Left lung (tissue), 10 donors: ENCODE data around the gene ZCCHC2. TPM values are rescaled to one million over a fixed set of nuclear protein-coding genes. Genes with fewer than 3 reads are reported as not detected.

ENCODE experiments used
- ATAC-seq: fragments of 200-7000 bp; cut with Tn5 transposase; one replicate; pipeline ENCODE4 v1.9.1; 2020; ENCODE audit warnings: moderate library complexity
- DNase-seq, 4 donors: peaks; one replicate each; pipeline ENCODE4 v3.0.0-alpha.2; 2013 to 2020
- H3K27ac ChIP-seq, 2 donors: fragments of 200-600 bp; sonication (generic) in 1 of 2; one replicate each; pipeline versions ENCODE4 v1.5.0 to v1.8.0; 2020 to 2021
- H3K27me3 ChIP-seq, 2 donors: fragments of 200-600 bp; sonication (generic) in 1 of 2; one replicate each; pipeline versions ENCODE4 v1.5.0 to v1.8.0; 2020 to 2021
- H3K36me3 ChIP-seq, 2 donors: fragments of 200-600 bp; sonication (generic) in 1 of 2; one replicate each; pipeline versions ENCODE4 v1.5.0 to v1.8.0; 2020 to 2021
- H3K4me1 ChIP-seq, 2 donors: fragments of 200-600 bp; one replicate each; pipeline ENCODE4 v1.8.0; 2021
- H3K4me3 ChIP-seq, 2 donors: fragments of 200-600 bp; sonication (generic) in 1 of 2; one replicate each; pipeline versions ENCODE4 v1.5.0 to v1.8.0; 2020 to 2021; ENCODE audit warnings: mild to moderate bottlenecking in 1 of 2
- H3K9me3 ChIP-seq, 2 donors: fragments of 200-600 bp; sonication (generic) in 1 of 2; one replicate each; pipeline versions ENCODE4 v1.5.0 to v1.8.0; 2020 to 2021
- intact Hi-C, 2 donors: fragments of 100-400 bp; cut with DNase I; formaldehyde crosslinking; loops; one replicate each; pipeline versions ENCODE4 v1.11.2 to v1.14.2; 2022
- polyA plus RNA-seq, 6 donors: library from polyadenylated mRNA; unstranded; fragments of 120-200 nt; gene quantifications; one replicate each; pipeline ENCODE4 v1.2.1, GENCODE V29; 2013; ENCODE audit not compliant: insufficient read length in 6 of 6
- total RNA-seq, 2 donors: library from RNA; stranded (reverse); fragmentation: NEBNext Ultra II Directional; extraction: Animal tissue kit (Norgen Biotek cat#: 25700); gene quantifications; one replicate each; pipeline ENCODE4 v1.2.1, GENCODE V29; 2021
- TF ChIP-seq, protein P1 (sequence below), 2 donors: fragments of 200-600 bp; sonication (generic) in 1 of 2; IDR thresholded peaks; one replicate each; pipeline versions ENCODE4 v1.5.0 to v1.8.0; 2021; ENCODE audit warnings: antibody characterized with exemption in 2 of 2
- donor health status: DM: no; HTN: yes; CAD: no.
- donor health status: DM: no; HTN: no; CAD: no.

Gene ZCCHC2
- total and polyA plus RNA-seq, 8 donors, result 14.9 to 34.5 (median 17.0) TPM

GRCh38 chr18:62518460-62519375, 4.1 kb upstream of the ZCCHC2 start:
- no peak for ATAC-seq
- H3K9me3 ChIP-seq, result peaks cover 0 to 18% of the 10 kb centered on the region in 2 donors

DNA sequence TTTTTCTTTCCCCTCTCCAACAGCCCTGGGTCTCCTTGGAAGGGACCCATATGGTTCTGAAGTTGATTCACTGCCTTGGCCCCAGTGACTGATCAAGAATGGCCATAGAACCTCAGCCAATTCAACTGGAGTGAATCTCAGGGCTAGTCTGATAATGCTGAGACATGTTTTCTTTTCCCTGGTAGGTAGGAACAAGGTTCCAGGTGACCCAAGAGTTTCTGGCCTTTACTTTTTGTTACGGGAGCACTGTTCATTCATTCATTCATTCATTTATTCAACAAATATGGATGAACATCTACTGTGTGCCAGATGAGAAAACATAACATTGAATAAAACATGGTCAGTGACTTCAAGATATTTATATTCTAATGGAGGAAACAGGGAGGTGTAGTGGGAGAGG, 3.1 kb upstream of the ZCCHC2 start:
- ATAC-seq, result no peak
- H3K27me3 ChIP-seq, result no peaks in the 10 kb centered on the region
- no peak overlapping the region for H3K4me3 ChIP-seq
- no peaks in the 10 kb centered on the region for H3K36me3 ChIP-seq
- DNase-seq, result no peak
- TF ChIP-seq, protein P1, sequence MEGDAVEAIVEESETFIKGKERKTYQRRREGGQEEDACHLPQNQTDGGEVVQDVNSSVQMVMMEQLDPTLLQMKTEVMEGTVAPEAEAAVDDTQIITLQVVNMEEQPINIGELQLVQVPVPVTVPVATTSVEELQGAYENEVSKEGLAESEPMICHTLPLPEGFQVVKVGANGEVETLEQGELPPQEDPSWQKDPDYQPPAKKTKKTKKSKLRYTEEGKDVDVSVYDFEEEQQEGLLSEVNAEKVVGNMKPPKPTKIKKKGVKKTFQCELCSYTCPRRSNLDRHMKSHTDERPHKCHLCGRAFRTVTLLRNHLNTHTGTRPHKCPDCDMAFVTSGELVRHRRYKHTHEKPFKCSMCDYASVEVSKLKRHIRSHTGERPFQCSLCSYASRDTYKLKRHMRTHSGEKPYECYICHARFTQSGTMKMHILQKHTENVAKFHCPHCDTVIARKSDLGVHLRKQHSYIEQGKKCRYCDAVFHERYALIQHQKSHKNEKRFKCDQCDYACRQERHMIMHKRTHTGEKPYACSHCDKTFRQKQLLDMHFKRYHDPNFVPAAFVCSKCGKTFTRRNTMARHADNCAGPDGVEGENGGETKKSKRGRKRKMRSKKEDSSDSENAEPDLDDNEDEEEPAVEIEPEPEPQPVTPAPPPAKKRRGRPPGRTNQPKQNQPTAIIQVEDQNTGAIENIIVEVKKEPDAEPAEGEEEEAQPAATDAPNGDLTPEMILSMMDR (IDR thresholded peaks at IDR 0.05), result no peak
- intact Hi-C loops, result no loop called here
- peaks cover 0 to 8% of the 10 kb centered on the region in 2 donors for H3K9me3 ChIP-seq
- H3K27ac ChIP-seq, result no peak overlapping the region
- H3K4me1 ChIP-seq, result peaks cover 0 to 14% of the 10 kb centered on the region in 2 donors

More at GRCh38 chr18:62518460-62519375, 4.1 kb upstream of the ZCCHC2 start:
- no peak for DNase-seq
- Histone ChIP-seq H3K27me3 (no peaks in the 10 kb centered on the region), H3K4me1 (peaks cover 0 to 14% of the 10 kb centered on the region in 2 donors), H3K27ac (no peak overlapping the region), H3K4me3 (no peak overlapping the region), H3K36me3 (no peaks in the 10 kb centered on the region)
- intact Hi-C loops, result no loop called here
- TF ChIP-seq, protein P1 (IDR thresholded peaks at IDR 0.05), result no peak

DNA sequence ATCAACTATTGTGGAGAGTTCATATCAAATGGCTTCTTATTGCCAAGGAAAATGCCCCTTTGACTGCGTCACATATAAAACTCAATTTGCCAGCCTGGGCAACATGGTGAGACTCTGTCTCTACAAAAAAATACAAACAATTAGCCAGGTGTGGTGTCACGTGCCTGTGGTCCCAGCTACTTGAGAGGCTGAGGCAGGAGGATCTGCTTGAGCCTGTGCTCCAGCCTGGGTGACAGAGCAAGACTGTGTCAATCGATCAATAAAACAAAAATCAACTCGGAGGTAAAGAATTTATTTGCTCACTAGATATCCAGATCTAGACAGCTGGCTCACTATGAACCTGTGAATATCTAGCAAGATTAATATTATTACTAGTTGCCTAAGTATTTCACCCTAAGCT, 1.7 kb upstream of the ZCCHC2 start:
- peaks cover 0 to 23% of the 10 kb centered on the region in 2 donors for H3K4me1 ChIP-seq
- no peaks in the 10 kb centered on the region for H3K9me3 ChIP-seq
- intact Hi-C loops, result no loop called here
- ATAC-seq, result no peak
- TF ChIP-seq, protein P1 (IDR thresholded peaks at IDR 0.05), result no peak
- no peaks in the 10 kb centered on the region for H3K27me3 ChIP-seq
- no peak for DNase-seq
- H3K36me3 ChIP-seq, result no peaks in the 10 kb centered on the region
- peak overlapping the region in 1 of 2 donors; percentile 78 for H3K4me3 ChIP-seq
- no peak overlapping the region for H3K27ac ChIP-seq

GRCh38 chr18:62521593-62521992, 1.2 kb upstream of the ZCCHC2 start:
- Histone ChIP-seq H3K9me3 (no peaks in the 10 kb centered on the region), H3K4me1 (peaks cover 0 to 28% of the 10 kb centered on the region in 2 donors), H3K36me3 (no peaks in the 10 kb centered on the region), H3K27me3 (no peaks in the 10 kb centered on the region), H3K4me3 (peak overlapping the region; percentile 78 to 88), H3K27ac (peak overlapping the region in 1 of 2 donors; percentile 97)
- no peak for ATAC-seq
- intact Hi-C loops, result no loop called here
- TF ChIP-seq, protein P1 (IDR thresholded peaks at IDR 0.05), result no peak
- no peak for DNase-seq

DNA sequence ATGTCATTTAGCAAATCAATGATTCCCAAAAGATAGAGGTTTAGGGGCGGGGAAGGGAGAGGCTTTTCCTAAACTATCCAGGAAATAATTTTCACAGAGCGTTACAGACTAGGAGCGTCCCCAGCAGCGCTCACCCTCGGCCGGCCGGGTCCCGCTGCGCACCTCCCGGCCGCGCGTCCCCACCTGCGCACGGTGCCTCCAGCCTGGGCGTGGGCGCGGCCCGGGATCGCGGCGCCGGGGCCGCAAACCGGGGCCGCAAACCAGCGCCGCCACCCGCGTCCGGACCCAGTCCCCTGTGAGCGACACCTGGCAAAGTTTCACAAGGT, 684 bp upstream of the ZCCHC2 start:
- ATAC-seq, result peak; percentile 15

More for the DNA sequence above, 684 bp upstream of the ZCCHC2 start:
- Histone ChIP-seq H3K36me3 (no peaks in the 10 kb centered on the region), H3K9me3 (no peaks in the 10 kb centered on the region), H3K27ac (peak overlapping the region; percentile 97 to 98), H3K27me3 (no peaks in the 10 kb centered on the region), H3K4me1 (peaks cover 2 to 31% of the 10 kb centered on the region in 2 donors), H3K4me3 (peak overlapping the region; percentile 78 to 88)
- intact Hi-C loops, result no loop called here
- TF ChIP-seq, protein P1 (IDR thresholded peaks at IDR 0.05), result no peak
- no peak for DNase-seq
